H9 (cell line): ENCODE results near the gene MSMB. TPM values are rescaled to one million over a fixed set of nuclear protein-coding genes. Genes with fewer than 3 reads are reported as not detected.
A peak's percentile ranks its signal among the peaks of the same experiment; 100 is the strongest.

Source experiments
- DNase-seq: peaks from one replicate; pipeline ENCODE4 v3.0.0-alpha.2; 2017
- H2AFZ ChIP-seq: one replicate; pipeline ENCODE4 v1.6.1; 2013; ENCODE audit warnings: mild to moderate bottlenecking, low read length, control low read depth, moderate library complexity
- H2AK5ac ChIP-seq: 2 replicates; pipeline ENCODE4 v1.6.1; 2013; ENCODE audit warnings: low read length, control low read depth, mixed read lengths; ENCODE audit not compliant: insufficient read length
- H2BK120ac ChIP-seq: one replicate; pipeline ENCODE4 v1.6.1; 2013; ENCODE audit warnings: low read depth, mild to moderate bottlenecking, low read length, control low read depth, inconsistent platforms; ENCODE audit not compliant: poor library complexity, severe bottlenecking
- H2BK12ac ChIP-seq: 2 replicates; pipeline ENCODE4 v1.6.1; 2013; ENCODE audit warnings: low read length, control low read depth, mixed read lengths, low read depth; ENCODE audit not compliant: insufficient read length
- H2BK15ac ChIP-seq: 2 replicates; pipeline ENCODE4 v1.6.1; 2013; ENCODE audit warnings: low read depth, low read length, control low read depth
- H2BK20ac ChIP-seq: one replicate; pipeline ENCODE4 v1.6.1; 2013; ENCODE audit warnings: low read depth, mild to moderate bottlenecking, low read length, control low read depth, inconsistent platforms; ENCODE audit not compliant: poor library complexity, severe bottlenecking
- H2BK5ac ChIP-seq: 2 replicates; pipeline ENCODE4 v1.6.1; 2013; ENCODE audit warnings: low read length, control low read depth, mixed read lengths; ENCODE audit not compliant: insufficient read length
- H3K14ac ChIP-seq: 2 replicates; pipeline ENCODE4 v1.6.1; 2013; ENCODE audit warnings: low read length, control low read depth; ENCODE audit not compliant: insufficient read depth
- H3K18ac ChIP-seq: 2 replicates; pipeline ENCODE4 v1.6.1; 2013; ENCODE audit warnings: low read depth, mild to moderate bottlenecking, mixed read lengths, low read length, control low read depth; ENCODE audit not compliant: insufficient read length
- H3K23ac ChIP-seq: 2 replicates; pipeline ENCODE4 v1.6.1; 2013; ENCODE audit warnings: low read length, control low read depth, mixed read lengths, low read depth; ENCODE audit not compliant: insufficient read length
- H3K23me2 ChIP-seq: 2 replicates; pipeline ENCODE4 v1.6.1; 2013; ENCODE audit warnings: low read depth, mild to moderate bottlenecking, mixed read lengths, low read length, control low read depth; ENCODE audit not compliant: insufficient read length, poor library complexity, severe bottlenecking
- H3K27ac ChIP-seq: 2 replicates; pipeline ENCODE4 v1.5.1; 2013; ENCODE audit warnings: low read length, control low read depth, mixed read lengths, low read depth; ENCODE audit not compliant: insufficient read length
- H3K27me3 ChIP-seq: 2 replicates; pipeline ENCODE4 v1.6.1; 2013; ENCODE audit warnings: low read length, control low read depth, inconsistent platforms; ENCODE audit not compliant: insufficient read depth
- H3K4ac ChIP-seq: 2 replicates; pipeline ENCODE4 v1.6.1; 2013; ENCODE audit warnings: low read depth, mild to moderate bottlenecking, control low read depth, inconsistent platforms, low read length, moderate library complexity
- H3K4me1 ChIP-seq: 2 replicates; pipeline ENCODE4 v1.6.1; 2013; ENCODE audit warnings: low read length, control low read depth, inconsistent platforms; ENCODE audit not compliant: insufficient read depth
- H3K4me2 ChIP-seq: 2 replicates; pipeline ENCODE4 v1.6.1; 2013; ENCODE audit warnings: low read length, control low read depth, mixed read lengths; ENCODE audit not compliant: insufficient read length, insufficient read depth
- H3K56ac ChIP-seq: 2 replicates; pipeline ENCODE4 v1.6.1; 2013; ENCODE audit warnings: low read depth, mild to moderate bottlenecking, mixed read lengths, low read length, control low read depth; ENCODE audit not compliant: insufficient read length
- H3K79me1 ChIP-seq: 2 replicates; pipeline ENCODE4 v1.6.1; 2013; ENCODE audit warnings: low read depth, mild to moderate bottlenecking, moderate library complexity, low read length, control low read depth, inconsistent platforms; ENCODE audit not compliant: insufficient read depth, poor library complexity, severe bottlenecking
- H3K79me2 ChIP-seq: 2 replicates; pipeline ENCODE4 v1.6.1; 2013; ENCODE audit warnings: low read length, control low read depth, inconsistent platforms; ENCODE audit not compliant: insufficient read depth
- H3K9ac ChIP-seq: 2 replicates; pipeline ENCODE4 v1.6.1; 2013; ENCODE audit warnings: low read length, control low read depth, mixed read lengths; ENCODE audit not compliant: insufficient read length; ENCODE audit errors: extremely low read depth
- H3K9me3 ChIP-seq: one replicate; pipeline ENCODE4 v1.6.1; 2013; ENCODE audit warnings: low read depth, low read length, inconsistent platforms; ENCODE audit not compliant: control insufficient read depth
- H3T11ph ChIP-seq: one replicate; pipeline ENCODE4 v1.6.1; 2013; ENCODE audit warnings: mild to moderate bottlenecking, low read length, control low read depth, inconsistent platforms
- H4K20me1 ChIP-seq: one replicate; pipeline ENCODE4 v1.6.1; 2013; ENCODE audit not compliant: control insufficient read depth, insufficient read length, insufficient read depth
- H4K5ac ChIP-seq: 2 replicates; pipeline ENCODE4 v1.6.1; 2013; ENCODE audit warnings: low read depth, mild to moderate bottlenecking, mixed read lengths, low read length, control low read depth; ENCODE audit not compliant: insufficient read length
- H4K8ac ChIP-seq: replicated peaks from 2 replicates; pipeline ENCODE4 v1.6.1; 2013; ENCODE audit warnings: low read length, control low read depth, mixed read lengths, low read depth; ENCODE audit not compliant: insufficient read length
- H4K91ac ChIP-seq: 2 replicates; pipeline ENCODE4 v1.6.1; 2013; ENCODE audit warnings: low read depth, mild to moderate bottlenecking, moderate library complexity, mixed read lengths, low read length, control low read depth; ENCODE audit not compliant: insufficient read length
- H3K27ac Mint-ChIP-seq, 3 experiments: 2 replicates in 2 of 3; 3 replicates in 1 of 3; pipeline ENCODE4 v1.8.0; 2020 to 2021; ENCODE audit warnings: mixed read lengths in 3 of 3, mild to moderate bottlenecking in 1 of 3, moderate library complexity in 1 of 3
- H3K27me3 Mint-ChIP-seq: 2 replicates; pipeline ENCODE4 v1.8.0; 2021; ENCODE audit warnings: low read depth, mild to moderate bottlenecking, moderate library complexity, mixed read lengths
- H3K36me3 Mint-ChIP-seq, 3 experiments: 2 replicates in 2 of 3; 3 replicates in 1 of 3; pipeline ENCODE4 v1.8.0; 2020 to 2021; ENCODE audit warnings: low read depth in 3 of 3, mixed read lengths in 3 of 3; ENCODE audit not compliant: insufficient read depth in 1 of 3
- H3K4me1 Mint-ChIP-seq, 2 experiments: 2 replicates each; pipeline ENCODE4 v1.8.0; 2020; ENCODE audit warnings: mixed read lengths in 2 of 2
- H3K4me3 Mint-ChIP-seq, 2 experiments: 2 replicates in 1 of 2; 3 replicates in 1 of 2; pipeline ENCODE4 v1.8.0; 2020 to 2021; ENCODE audit warnings: mild to moderate bottlenecking in 2 of 2, mixed read lengths in 2 of 2, moderate library complexity in 1 of 2
- H3K9me3 Mint-ChIP-seq, 2 experiments: 2 replicates in 1 of 2; 3 replicates in 1 of 2; pipeline ENCODE4 v1.8.0; 2020; ENCODE audit warnings: mild to moderate bottlenecking in 2 of 2, mixed read lengths in 2 of 2, moderate library complexity in 1 of 2
- WGBS: extraction: QIAGEN DNeasy Blood & Tissue Kit; methylation state at CpG from one replicate; pipeline ENCODE4 v1.1.7; 2013; ENCODE audit warnings: missing lambda C conversion rate, low lambda C conversion rate, mixed read lengths; ENCODE audit not compliant: insufficient read length; ENCODE audit errors: extremely low coverage; 5-methylcytosine and 5-hydroxymethylcytosine counted together
- total RNA-seq: library from RNA; stranded (reverse); gene quantifications from 2 replicates; pipeline ENCODE4 v1.2.1, GENCODE V29; 2021
- TF ChIP-seq, protein P1 (sequence below): fragments of 200-600 bp; sonication (generic); conservative IDR thresholded peaks from 3 replicates; pipeline ENCODE4 v1.8.0; 2021; ENCODE audit warnings: antibody characterized with exemption, mild to moderate bottlenecking

MSMB gene
- total RNA-seq, 1 experiment from 2014 or later: not detected

DNA sequence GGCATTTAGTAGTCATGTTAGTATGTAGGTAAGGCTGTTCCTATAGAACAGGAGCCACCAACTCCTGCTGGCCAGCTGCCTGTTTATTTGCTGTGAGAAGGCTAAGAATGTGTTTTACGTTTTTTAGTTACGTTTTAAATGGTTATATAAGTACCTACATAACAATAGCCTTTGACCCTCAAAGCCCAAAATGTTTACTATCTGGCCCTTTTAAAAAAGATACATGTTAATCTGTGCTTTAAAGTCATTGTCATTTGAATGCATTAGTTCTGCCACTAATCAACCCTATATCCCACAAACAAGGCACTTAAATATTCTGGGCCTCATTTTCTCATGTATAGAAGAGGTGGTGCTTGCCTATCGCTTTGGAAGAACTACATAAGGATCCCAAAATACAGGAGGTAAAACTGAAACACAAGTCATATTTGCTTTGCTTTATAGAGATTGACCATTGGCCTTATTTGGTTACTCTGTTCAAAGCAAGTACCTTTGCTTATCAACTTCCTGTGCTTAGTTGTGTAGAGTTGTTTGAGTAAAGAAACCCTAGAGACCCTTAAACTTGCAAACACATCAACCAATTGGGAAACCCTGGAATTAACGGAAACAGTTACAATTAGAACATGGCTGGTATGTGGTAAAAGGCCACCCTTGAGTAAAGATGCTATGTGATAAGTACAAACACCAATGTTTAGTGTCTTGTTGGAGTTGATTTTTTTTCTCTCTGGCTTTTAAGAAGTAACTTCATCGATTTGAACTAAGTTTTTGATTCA lies 47.9 kb downstream of the MSMB start:
- Histone ChIP-seq H3K79me1 (no peaks in the 10 kb centered on the region), H2AFZ (no peak overlapping the region), H3K4ac (no peak overlapping the region), H3K9me3 (no peaks in the 10 kb centered on the region), H3K56ac (no peak overlapping the region), H4K5ac (no peak overlapping the region), H3K27me3 (no peaks in the 10 kb centered on the region), H3K23me2 (no peaks in the 10 kb centered on the region), H4K8ac (no peak overlapping the region), H2BK12ac (no peak overlapping the region), H3K9ac (no peak overlapping the region), H3T11ph (no peak overlapping the region), H3K23ac (no peak overlapping the region), H4K20me1 (no peaks in the 10 kb centered on the region), H2BK5ac (no peak overlapping the region), H2BK20ac (no peak overlapping the region), H3K27ac (no peak overlapping the region), H2AK5ac (no peak overlapping the region), H3K79me2 (no peaks in the 10 kb centered on the region), H2BK15ac (no peak overlapping the region), H3K14ac (no peak overlapping the region), H3K4me2 (no peak overlapping the region), H3K4me1 (no peaks in the 10 kb centered on the region), H2BK120ac (no peak overlapping the region), H4K91ac (no peak overlapping the region), H3K18ac (no peak overlapping the region)
- TF ChIP-seq, protein P1, sequence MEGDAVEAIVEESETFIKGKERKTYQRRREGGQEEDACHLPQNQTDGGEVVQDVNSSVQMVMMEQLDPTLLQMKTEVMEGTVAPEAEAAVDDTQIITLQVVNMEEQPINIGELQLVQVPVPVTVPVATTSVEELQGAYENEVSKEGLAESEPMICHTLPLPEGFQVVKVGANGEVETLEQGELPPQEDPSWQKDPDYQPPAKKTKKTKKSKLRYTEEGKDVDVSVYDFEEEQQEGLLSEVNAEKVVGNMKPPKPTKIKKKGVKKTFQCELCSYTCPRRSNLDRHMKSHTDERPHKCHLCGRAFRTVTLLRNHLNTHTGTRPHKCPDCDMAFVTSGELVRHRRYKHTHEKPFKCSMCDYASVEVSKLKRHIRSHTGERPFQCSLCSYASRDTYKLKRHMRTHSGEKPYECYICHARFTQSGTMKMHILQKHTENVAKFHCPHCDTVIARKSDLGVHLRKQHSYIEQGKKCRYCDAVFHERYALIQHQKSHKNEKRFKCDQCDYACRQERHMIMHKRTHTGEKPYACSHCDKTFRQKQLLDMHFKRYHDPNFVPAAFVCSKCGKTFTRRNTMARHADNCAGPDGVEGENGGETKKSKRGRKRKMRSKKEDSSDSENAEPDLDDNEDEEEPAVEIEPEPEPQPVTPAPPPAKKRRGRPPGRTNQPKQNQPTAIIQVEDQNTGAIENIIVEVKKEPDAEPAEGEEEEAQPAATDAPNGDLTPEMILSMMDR: no peak
- H3K27me3 Mint-ChIP-seq: no peaks in the 10 kb centered on the region
- WGBS: no CpG with 5 or more reads among the region's 5 CpGs
- no peak overlapping the region for H3K4me3 Mint-ChIP-seq
- peak overlapping the region; percentile 36 to 80 (median 80); a peak in 6 of 7 replicates for H3K27ac Mint-ChIP-seq
- H3K4me1 Mint-ChIP-seq: peaks cover 21 to 26% of the 10 kb centered on the region in 2 experiments
- peaks cover 39 to 75% (median 66%) of the 10 kb centered on the region in 3 experiments for H3K36me3 Mint-ChIP-seq
- no peak for DNase-seq
- no peaks in the 10 kb centered on the region; a peak in 1 of 5 replicates for H3K9me3 Mint-ChIP-seq
